AG08395 (cell line): ENCODE data around the gene RELN.

Experiments
- DNase-seq: peaks from one replicate; pipeline ENCODE4 v3.0.0; 2012; ENCODE audit warnings: mixed read lengths, low spot score

RELN gene

GRCh38 chr7:103632005-103632639 is 357.3 kb downstream of the RELN start:
- no peak for DNase-seq

- DNase-seq, result no peak
Measured at GRCh38 chr7:103630318-103630717, 359.1 kb downstream of the RELN start.

- no peak for DNase-seq
Measured at GRCh38 chr7:103628742-103629141, 360.7 kb downstream of the RELN start.

- DNase-seq, result no peak
Measured at GRCh38 chr7:103626776-103627175, 362.7 kb downstream of the RELN start.

GRCh38 chr7:103622274-103622673 is 367.2 kb downstream of the RELN start:
- no peak for DNase-seq

- no peak for DNase-seq
Measured at GRCh38 chr7:103613655-103614642, 375.5 kb downstream of the RELN start.

- no peak for DNase-seq
Measured at GRCh38 chr7:103609778-103610177, 379.7 kb downstream of the RELN start.

- no peak for DNase-seq
Measured at GRCh38 chr7:103605640-103606039, 383.8 kb downstream of the RELN start.

- no peak for DNase-seq
Measured at GRCh38 chr7:103598326-103598905, 391.0 kb downstream of the RELN start.

- DNase-seq, result no peak
Measured at GRCh38 chr7:103597606-103598005, 391.9 kb downstream of the RELN start.

GRCh38 chr7:103594186-103594585 is 395.3 kb downstream of the RELN start:
- DNase-seq, result no peak

GRCh38 chr7:103593691-103594090 is 395.8 kb downstream of the RELN start:
- DNase-seq, result no peak

GRCh38 chr7:103592844-103593243 is 396.6 kb downstream of the RELN start:
- no peak for DNase-seq

- no peak for DNase-seq
Measured at GRCh38 chr7:103592187-103592586, 397.3 kb downstream of the RELN start.

GRCh38 chr7:103580031-103580430 is 409.4 kb downstream of the RELN start:
- DNase-seq, result no peak

- no peak for DNase-seq
Measured at GRCh38 chr7:103577059-103577458, 412.4 kb downstream of the RELN start.

GRCh38 chr7:103576641-103577040 is 412.8 kb downstream of the RELN start:
- DNase-seq, result no peak

GRCh38 chr7:103574576-103574975 is 414.9 kb downstream of the RELN start:
- no peak for DNase-seq

GRCh38 chr7:103573479-103574058 is 415.9 kb downstream of the RELN start:
- peak; percentile 24 for DNase-seq

GRCh38 chr7:103571586-103571985 is 417.9 kb downstream of the RELN start:
- DNase-seq, result no peak

- DNase-seq, result no peak
Measured at GRCh38 chr7:103569621-103570305, 419.7 kb downstream of the RELN start.

- no peak for DNase-seq
Measured at GRCh38 chr7:103564416-103564815, 425.0 kb downstream of the RELN start.
